K562 (cell line): Measurements from ENCODE around the gene TEX38. TPM values are rescaled to one million over a fixed set of nuclear protein-coding genes. Genes with fewer than 3 reads are reported as not detected.
A peak's percentile ranks its signal among the peaks of the same experiment; 100 is the strongest.

Experiments
- ARID1B ChIP-seq: fragments of 450-650 bp; IDR thresholded peaks from 2 replicates; pipeline ENCODE4 v1.6.1; 2016; ENCODE audit warnings: antibody characterized with exemption, mild to moderate bottlenecking, inconsistent platforms
- CREB3 ChIP-seq: fragments of 450-650 bp; conservative IDR thresholded peaks from 2 replicates; pipeline ENCODE4 v1.6.1; 2016; ENCODE audit warnings: missing genetic modification characterization, low read depth, mild to moderate bottlenecking, missing compliant biosample characterization, moderate library complexity
- E2F8 ChIP-seq: fragments of 450-650 bp; IDR thresholded peaks from 2 replicates; pipeline ENCODE4 v1.7.1; 2018; ENCODE audit warnings: mild to moderate bottlenecking, low read depth; ENCODE audit not compliant: partially characterized antibody
- EHMT2 ChIP-seq: fragments of 450-650 bp; IDR thresholded peaks from 2 replicates; pipeline ENCODE4 v1.6.1; 2018; ENCODE audit warnings: antibody characterized with exemption
- HMG20A ChIP-seq: fragments of 450-650 bp; formaldehyde crosslinking; conservative IDR thresholded peaks from 2 replicates; pipeline ENCODE4 v1.4.0; 2020; ENCODE audit warnings: mild to moderate bottlenecking, mixed read lengths
- MTF1 ChIP-seq: fragments of 250-450 bp; sonication (Bioruptor Pico); IDR thresholded peaks from 2 replicates; pipeline ENCODE4 v1.9.0; 2021; ENCODE audit warnings: moderate library complexity, mild to moderate bottlenecking, inconsistent platforms, borderline replicate concordance
- NEUROD1 ChIP-seq: fragments of 150-350 bp; IDR thresholded peaks from 2 replicates; pipeline ENCODE4 v1.6.1; 2014; ENCODE audit warnings: borderline replicate concordance, low read length, low read depth; ENCODE audit not compliant: partially characterized antibody
- PHB ChIP-seq: fragments of 250-450 bp; sonication (Bioruptor Pico); IDR thresholded peaks from 2 replicates; pipeline ENCODE4 v1.5.0; 2021
- PML ChIP-seq: IDR thresholded peaks from 2 replicates; pipeline ENCODE4 v1.6.1; 2012; ENCODE audit warnings: low read length, inconsistent platforms
- RBM22 ChIP-seq: fragments of 200-400 bp; formaldehyde crosslinking; IDR thresholded peaks from 2 replicates; pipeline ENCODE4 v1.6.1; 2018; ENCODE audit warnings: low read length, low read depth; ENCODE audit not compliant: poor library complexity, severe bottlenecking
- REST ChIP-seq, 2 experiments: fragments of 450-650 bp; formaldehyde crosslinking in 1 of 2; IDR thresholded peaks; 2 replicates each; pipeline versions ENCODE4 v1.4.0 to v1.6.1; 2014 to 2020; ENCODE audit warnings: mild to moderate bottlenecking in 2 of 2, borderline replicate concordance in 1 of 2, low read depth in 1 of 2
- SAFB ChIP-seq: fragments of 200-400 bp; formaldehyde crosslinking; IDR thresholded peaks from 2 replicates; pipeline ENCODE4 v1.6.1; 2017; ENCODE audit warnings: low read depth, low read length, borderline replicate concordance
- ZKSCAN3 ChIP-seq: fragments of 250-450 bp; sonication (Bioruptor Pico); IDR thresholded peaks from 2 replicates; pipeline ENCODE4 v1.4.0; 2020
- ZNF263 ChIP-seq: sonication (generic); formaldehyde crosslinking; IDR thresholded peaks from 2 replicates; pipeline ENCODE4 v1.8.0; 2022; ENCODE audit warnings: mild to moderate bottlenecking, missing genetic modification reagents, borderline replicate concordance
- polyA plus RNA-seq, 8 experiments: library from polyadenylated mRNA; depleted of rRNA in 4 of 8; stranded (reverse) in 5 of 8; unstranded in 3 of 8; fragments of >200 nt; fragmentation: Nextera tagmentation in 2 of 8; fragmentation: Illumina TruSeq in 1 of 8; extraction: Ambion mirVana in 2 of 8; extraction: Trizol in 1 of 8; gene quantifications; 2 replicates each; pipeline versions ENCODE4 v1.2.1 to v1.2.3, GENCODE V29; 2011 to 2014; ENCODE audit warnings: inconsistent platforms in 1 of 8, missing spikeins in 1 of 8
- total RNA-seq, 7 experiments: library from RNA; depleted of rRNA in 6 of 7; stranded (reverse); fragments of >200 nt in 6 of 7; fragmentation: Illumina TruSeq in 2 of 7; extraction: Trizol in 2 of 7; gene quantifications; 2 replicates each; pipeline versions ENCODE4 v1.2.1 to v1.2.3, GENCODE V29; 2011 to 2021; ENCODE audit warnings: low replicate concordance in 1 of 7

The TEX38 gene
- total and polyA plus RNA-seq, 9 of the 15 experiments (the other 6 are each of a cell fraction or from before 2014, with no cell fraction given), result not detected

GRCh38 chr1:46718727-46719622 lies 47.3 kb downstream of the TEX38 start, which contains the start of gene EFCAB14 (continued):
- peak; percentile 56 for TF ChIP-seq RBM22
- TF ChIP-seq E2F8, result peak; percentile 71
- TF ChIP-seq SAFB, result peak; percentile 27; the same call in 1 of the 2 replicates
- peak; percentile 84; the same call in 1 of the 2 replicates for TF ChIP-seq CREB3 (tag)
- peak; percentile 59; the same call in 1 of the 2 replicates for TF ChIP-seq PML
- no peak for TF ChIP-seq MTF1 (CRISPR knock-in tag)
- no peak for TF ChIP-seq HMG20A (CRISPR knock-in tag)
- peak; percentile 17; the same call in 1 of the 2 replicates for TF ChIP-seq REST (IDR thresholded peaks at IDR 0.05; ENCODE audit: borderline replicate concordance)
- TF ChIP-seq REST (CRISPR knock-in tag; IDR thresholded peaks at IDR 0.05; ENCODE audit: low read depth), result peak; percentile 71; the same call in 1 of the 2 replicates
- TF ChIP-seq ZKSCAN3 (CRISPR knock-in tag), result no peak
- no peak for TF ChIP-seq EHMT2
- no peak; the same call in 1 of the 2 replicates for TF ChIP-seq ARID1B
- TF ChIP-seq NEUROD1, result peak; percentile 99
- no peak; the same call in 1 of the 2 replicates for TF ChIP-seq PHB (CRISPR knock-in tag)
- no peak; the same call in 1 of the 2 replicates for TF ChIP-seq ZNF263
